Fibroblast of skin of left quadriceps (primary cell): ENCODE measurements around the gene TMEM61.

Source experiments
- DNase-seq, 2 experiments: peaks; one replicate each; pipeline ENCODE4 v3.0.0-alpha.2; 2013; ENCODE audit warnings: low read depth in 2 of 2

TMEM61 gene

DNA sequence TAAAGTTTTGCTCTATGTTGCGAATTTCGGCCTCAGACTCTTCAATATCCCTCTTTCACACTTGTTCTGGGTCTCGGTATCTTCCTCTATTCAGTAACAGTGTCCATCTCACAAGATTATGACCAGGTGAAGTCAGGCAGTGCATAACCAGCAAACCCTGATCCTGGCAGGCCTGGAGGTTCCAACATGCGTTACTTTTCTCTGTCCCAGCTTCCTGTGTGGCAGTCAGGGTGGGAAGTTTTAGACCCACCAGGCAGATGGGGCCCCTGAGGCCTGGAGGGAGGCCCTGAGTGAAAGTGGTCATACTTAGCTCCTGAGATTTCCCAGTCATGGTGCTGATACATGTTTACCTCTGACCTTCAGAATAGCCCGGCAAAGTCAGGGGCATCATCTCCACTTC, 5.1 kb downstream of the TMEM61 start:
- no peak for DNase-seq

- no peak for DNase-seq
These were observed 5.6 kb downstream of the TMEM61 start for GRCh38 chr1:54986025-54986424.

GRCh38 chr1:54986533-54986932, 6.1 kb downstream of the TMEM61 start:
- DNase-seq: no peak

- no peak for DNase-seq
These were observed 7.0 kb downstream of the TMEM61 start for GRCh38 chr1:54987427-54987826.

GRCh38 chr1:54987919-54988705, 7.7 kb downstream of the TMEM61 start:
- DNase-seq: peak; percentile 36 to 41

DNA sequence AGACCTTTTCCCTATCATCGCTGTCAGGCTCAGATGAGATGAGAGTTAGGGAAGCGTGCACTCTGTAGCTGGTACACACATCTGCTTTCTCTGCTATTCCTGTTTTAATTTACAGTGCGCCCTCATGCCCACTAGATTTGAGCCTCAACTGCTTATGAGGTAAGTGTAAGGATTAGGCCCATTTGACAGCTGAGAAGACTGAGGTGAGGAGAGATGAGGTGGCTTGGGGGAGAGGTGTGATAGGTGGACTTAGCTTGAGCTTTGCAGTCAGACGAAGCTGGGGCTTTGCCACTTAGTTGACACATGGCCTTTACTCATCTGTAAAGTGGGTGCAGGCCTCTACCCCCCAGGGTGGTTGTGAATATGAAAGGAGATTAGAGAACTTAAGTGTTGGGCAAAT, 8.5 kb downstream of the TMEM61 start:
- no peak for DNase-seq

DNA sequence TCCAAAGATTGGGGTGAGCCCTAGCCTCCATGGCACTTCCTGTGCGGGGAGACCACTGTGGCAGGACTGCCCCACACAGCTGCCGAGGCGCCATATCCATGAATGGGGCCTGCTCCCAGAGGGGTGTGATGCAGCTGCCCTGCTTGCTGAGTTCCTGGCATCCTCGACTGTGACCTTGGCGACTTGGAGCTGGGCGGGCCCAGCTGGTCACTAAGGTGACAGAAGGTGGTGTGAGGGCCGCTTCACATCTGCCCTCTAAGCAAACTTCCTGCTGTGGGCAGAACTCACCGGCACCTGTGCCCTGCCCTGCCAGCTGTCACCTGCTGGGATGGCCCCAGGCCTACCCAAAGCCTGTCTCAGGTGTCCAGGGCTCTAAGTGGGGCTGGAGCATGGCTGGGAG, 9.0 kb downstream of the TMEM61 start:
- no peak for DNase-seq

DNA sequence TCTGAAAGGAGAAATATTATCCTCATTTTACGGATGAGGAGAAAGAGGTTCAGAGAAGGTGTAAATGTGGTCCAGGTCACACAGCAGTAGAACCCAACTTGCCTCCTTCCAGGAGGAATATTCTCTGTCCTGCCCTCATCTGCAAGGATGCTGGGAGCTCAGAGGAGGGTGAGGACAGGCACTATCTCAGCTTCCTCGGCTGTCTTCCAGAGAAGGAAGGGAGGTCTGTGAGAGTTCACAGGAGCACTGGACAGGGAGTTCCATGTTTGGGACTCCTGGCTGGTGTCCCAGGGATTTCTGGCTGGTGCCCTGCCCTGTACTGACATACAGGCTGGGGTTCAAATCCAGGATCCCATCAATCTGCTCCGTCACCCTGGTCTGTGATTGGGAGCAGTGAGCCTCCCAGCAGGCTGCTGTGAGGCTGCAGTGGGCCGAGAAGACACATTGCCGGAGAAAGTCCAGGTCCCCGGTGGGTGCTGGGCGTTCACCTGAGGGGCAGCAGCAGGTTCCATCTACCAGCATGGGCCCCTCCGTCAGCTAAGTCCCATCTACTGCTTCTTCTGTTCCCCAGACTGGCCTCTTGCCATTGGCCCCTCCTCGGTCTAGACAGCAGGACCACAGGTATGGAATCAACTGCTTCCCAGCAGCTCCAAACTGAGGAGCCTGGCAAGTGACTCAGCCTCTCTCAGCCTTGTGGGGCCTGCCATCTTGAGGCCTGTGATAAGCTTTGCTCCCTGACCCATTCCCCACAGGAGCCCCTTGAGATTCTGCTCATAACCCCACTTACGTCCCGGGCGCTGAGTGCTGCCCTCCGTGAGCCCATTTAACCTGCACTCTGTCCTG, 9.8 kb downstream of the TMEM61 start:
- DNase-seq: no peak

DNA sequence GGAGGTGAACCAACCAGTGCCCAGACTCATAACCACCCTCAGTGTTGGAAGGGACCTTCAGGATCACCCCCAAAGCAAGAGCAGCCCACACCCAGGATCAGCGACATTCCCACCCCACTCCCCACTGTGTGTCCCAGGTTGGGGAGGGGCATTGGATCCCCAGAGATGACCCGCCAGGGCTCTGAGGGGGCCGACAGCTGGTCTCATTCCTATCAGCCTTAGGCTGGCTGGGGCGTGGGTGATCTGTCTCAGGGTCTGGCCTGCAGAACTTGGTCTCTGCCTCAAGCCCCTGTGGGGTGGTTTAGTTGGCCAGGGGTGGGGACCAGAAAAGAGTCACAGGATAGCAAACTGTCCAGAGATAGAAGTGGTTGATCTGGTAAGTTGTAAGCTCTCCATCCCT, 10.5 kb downstream of the TMEM61 start:
- DNase-seq: no peak

GRCh38 chr1:54991939-54992338, 11.5 kb downstream of the TMEM61 start:
- no peak for DNase-seq

GRCh38 chr1:54993140-54993539, 12.7 kb downstream of the TMEM61 start:
- DNase-seq: no peak

- DNase-seq: no peak
These were observed 14.0 kb downstream of the TMEM61 start for GRCh38 chr1:54994355-54994990.

DNA sequence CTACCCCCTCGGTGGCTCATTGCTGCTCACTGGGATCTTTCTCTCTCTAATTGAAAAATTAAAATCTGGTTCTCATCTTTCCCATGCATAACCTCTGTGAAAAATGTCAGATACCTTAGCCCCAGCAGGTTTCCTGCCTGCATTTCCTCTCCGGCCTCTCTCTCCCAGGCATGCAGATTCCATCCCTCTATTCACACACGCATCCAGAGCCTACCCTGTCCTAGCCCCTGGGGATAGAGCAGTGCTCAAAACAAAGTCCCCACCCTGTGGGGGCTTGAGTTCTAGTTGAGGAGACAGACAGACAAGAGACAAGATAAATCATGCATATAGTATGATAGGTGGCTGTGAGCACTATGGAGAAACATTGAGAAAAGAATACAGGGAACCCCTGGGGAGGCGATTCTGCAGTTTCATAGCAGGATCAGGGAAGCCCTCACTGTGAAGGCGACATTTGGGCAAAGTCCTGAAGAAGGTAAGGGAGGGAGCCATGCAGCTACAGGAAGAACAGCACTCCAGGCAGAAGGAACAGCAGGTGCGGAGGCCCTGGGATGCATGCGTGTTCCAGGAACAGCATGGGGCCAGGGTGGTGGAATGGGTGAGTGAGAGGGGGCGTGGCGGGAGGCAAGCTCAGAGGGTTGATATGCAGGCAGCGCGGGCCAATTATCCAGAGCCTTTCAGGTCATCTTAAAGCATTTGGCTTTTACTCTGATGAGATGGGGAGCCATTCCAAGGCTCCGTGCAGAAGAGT, 14.8 kb downstream of the TMEM61 start:
- DNase-seq: no peak

GRCh38 chr1:54995835-54996234, 15.4 kb downstream of the TMEM61 start:
- DNase-seq: no peak

GRCh38 chr1:54996359-54996868, 16.0 kb downstream of the TMEM61 start:
- DNase-seq: peak; percentile 36 to 38

- no peak for DNase-seq
These were observed 16.7 kb downstream of the TMEM61 start for GRCh38 chr1:54996869-54997710.

DNA sequence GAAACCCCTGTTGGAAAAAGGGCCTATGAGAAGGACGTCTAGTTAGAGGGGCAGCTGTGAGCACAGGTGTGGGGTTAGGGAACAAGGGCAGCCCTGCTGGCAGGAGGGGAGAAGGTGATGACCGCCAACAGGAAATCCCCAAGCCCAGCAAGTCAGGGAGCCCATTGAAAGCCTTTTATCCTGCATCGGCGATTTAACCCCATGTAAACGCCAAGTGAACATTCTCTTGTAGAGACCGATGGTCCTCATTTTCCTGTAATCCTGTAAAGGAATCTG, 17.2 kb downstream of the TMEM61 start:
- DNase-seq: no peak

- DNase-seq: no peak
These were observed 17.7 kb downstream of the TMEM61 start for GRCh38 chr1:54998100-54998499.

DNA sequence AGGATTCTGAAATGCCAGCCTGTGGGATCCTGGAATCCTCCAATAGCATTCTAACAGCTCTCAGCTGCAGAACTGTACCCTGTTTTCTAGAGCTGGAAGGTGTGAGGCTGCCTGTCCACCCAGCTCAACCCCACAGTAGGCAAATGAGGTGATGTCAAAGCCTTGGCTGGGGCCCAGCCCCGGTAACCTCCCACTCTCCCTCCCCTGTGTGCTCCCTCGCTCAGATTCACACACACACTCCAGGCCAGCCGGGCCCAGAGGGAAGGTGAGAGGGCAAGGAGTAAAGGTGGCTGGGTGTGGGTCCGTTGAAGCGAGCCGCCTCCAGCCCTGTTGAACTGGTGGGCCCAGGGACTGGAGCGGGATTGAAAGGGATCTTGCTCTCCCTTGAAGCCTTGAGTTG, 18.2 kb downstream of the TMEM61 start, which contains the start of gene BSND:
Gene BSND (plus strand): TSS at position 257 of the 400 bp plus-strand sequence. CDS start 254 bp downstream, outside the sequence.
- DNase-seq: no peak

DNA sequence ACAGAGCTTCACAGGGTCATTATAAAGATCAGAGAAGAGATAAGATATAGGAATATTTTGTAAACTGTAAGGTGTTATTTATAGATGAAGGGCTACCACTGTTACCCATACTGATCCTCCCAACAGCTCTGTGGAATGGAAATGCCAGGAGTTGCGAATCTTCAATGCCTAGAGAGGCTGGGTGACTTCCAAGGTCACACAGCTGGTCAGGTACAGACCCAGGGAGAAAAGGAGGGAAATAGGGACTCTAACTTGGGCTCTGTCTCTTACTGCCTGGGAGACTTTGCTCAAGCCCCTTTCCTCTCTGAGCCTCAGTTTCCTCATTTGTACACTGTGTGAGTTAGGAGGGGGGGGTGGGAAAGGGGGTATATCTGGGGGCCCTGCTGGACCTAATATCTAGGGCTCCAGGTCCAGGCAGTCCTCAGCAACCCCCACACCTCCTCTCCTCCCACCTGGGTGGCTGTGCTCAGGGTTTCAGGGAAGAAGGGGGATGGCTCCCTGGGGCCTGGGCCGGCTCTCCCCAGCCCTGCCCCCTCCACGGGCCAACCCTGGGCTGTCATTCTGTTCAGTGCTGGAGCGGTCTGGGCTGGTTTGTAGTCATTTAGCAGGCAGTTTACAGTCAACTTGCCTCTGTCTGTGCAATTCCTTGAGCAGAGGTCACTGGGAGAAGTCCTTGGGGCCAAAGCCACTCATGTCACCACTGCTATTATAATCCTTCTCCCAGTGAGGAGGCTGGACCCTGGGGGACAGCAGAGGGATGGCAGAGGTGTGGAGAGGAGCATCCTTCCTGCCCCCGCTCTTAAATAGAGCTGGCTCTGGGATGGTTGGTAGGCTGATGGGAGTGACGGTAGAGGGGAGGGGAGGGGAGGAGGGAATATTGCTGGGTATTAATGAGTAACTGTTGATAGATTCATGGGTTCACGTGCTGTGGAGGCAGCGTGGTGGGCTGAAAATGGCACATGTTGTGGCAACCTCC, 20.0 kb downstream of the TMEM61 start:
- no peak for DNase-seq
